ENCODE measurements around the gene COL6A3.

DNA sequence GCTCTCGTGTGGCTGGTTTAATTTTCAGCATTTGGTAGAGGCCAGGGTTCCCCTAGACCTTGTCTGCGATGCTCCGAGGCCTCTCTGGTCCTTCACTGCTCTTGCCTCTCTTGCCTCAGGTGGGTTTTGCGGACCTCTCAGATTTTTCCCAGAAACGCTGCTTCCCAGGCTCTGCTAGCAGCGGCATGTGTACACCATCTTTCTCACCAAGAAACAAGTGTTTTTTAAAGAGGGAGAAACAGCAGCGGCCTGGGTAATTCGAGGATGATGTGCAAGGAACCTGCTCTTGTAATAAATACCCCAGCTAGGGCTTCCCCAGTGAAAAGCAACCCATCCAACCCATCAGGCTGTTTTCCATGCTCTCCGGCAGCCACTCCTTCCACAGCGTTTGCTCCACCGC, 33.5 kb upstream of the COL6A3 start:
- TF ChIP-seq CTCF (conservative IDR thresholded peaks at IDR 0.05 in 1 of 2, IDR thresholded peaks at IDR 0.05 in 1 of 2; ENCODE audit: low read depth in 1 of 2, low read length in 2 of 2), result no peak
- TF ChIP-seq EZH2 (IDR thresholded peaks at IDR 0.05; ENCODE audit: low read length, missing control alignments), result no peak
